AG04450 (cell line): ENCODE measurements around the gene AGMO. TPM values are rescaled to one million over a fixed set of nuclear protein-coding genes. Genes with fewer than 3 reads are reported as not detected.

Experiments
- CTCF ChIA-PET: fragments of 300-600, 350-600 bp; formaldehyde crosslinking; extraction: SDS; loops from one replicate; lab custom pipeline; 2022; ENCODE audit warnings: antibody characterized with exemption, inconsistent platforms; lab: Charles Lee
- POLR2A ChIA-PET: fragments of 350-600 bp; formaldehyde crosslinking; extraction: SDS; loops from one replicate; lab custom pipeline; 2021; ENCODE audit warnings: antibody characterized with exemption, inconsistent platforms; lab: Yijun Ruan, JAX
- DNase-seq: peaks from one replicate; pipeline ENCODE4 v3.0.0-alpha.2; 2011; ENCODE audit warnings: low read depth, low spot score
- H3K27ac ChIP-seq: one replicate; pipeline ENCODE4 v1.5.1; 2012; ENCODE audit warnings: low read depth, low read length, control low read depth
- H3K27me3 ChIP-seq: one replicate; pipeline ENCODE4 v1.6.0; 2012; ENCODE audit warnings: low read length; ENCODE audit not compliant: control insufficient read depth, insufficient read depth
- H3K4me3 ChIP-seq: 2 replicates; pipeline ENCODE4 v1.5.1; 2011; ENCODE audit warnings: mild to moderate bottlenecking, low read depth, low read length, control low read depth
- H3K9me3 ChIP-seq: 2 replicates; pipeline ENCODE4 v1.5.1; 2012; ENCODE audit warnings: low read length; ENCODE audit not compliant: control insufficient read depth, insufficient read depth
- polyA plus RNA-seq: library from polyadenylated mRNA; depleted of rRNA; stranded (reverse); fragments of >200 nt; gene quantifications from 2 replicates; pipeline ENCODE4 v1.2.3, GENCODE V29; 2011
- TF ChIP-seq, protein P1 (sequence below): IDR thresholded peaks from 2 replicates; pipeline ENCODE4 v1.5.1; 2011; ENCODE audit warnings: low read depth, low read length, control low read depth, inconsistent platforms

AGMO gene
- polyA plus RNA-seq, 1 experiment, result 0.10 TPM

DNA sequence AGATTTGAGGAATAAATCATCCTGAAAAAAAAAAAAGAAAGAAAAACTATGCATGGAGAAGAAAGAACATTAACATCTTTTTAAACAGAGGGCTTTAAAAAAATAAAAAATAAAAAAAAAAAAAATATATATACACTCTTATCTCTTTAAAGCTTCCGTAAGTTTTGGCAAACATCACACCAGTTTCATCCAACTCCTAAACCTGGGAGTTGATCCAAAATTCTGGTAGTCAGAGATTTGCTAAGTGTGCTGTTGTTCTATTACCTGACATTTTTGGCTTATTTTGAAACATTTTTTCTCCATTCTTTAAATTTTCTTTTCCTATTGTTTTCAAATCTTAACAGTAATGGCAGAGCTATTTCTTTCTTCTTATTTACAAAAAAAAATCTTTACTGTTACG lies 273.1 kb downstream of the AGMO start:
- DNase-seq, result no peak
- H3K27ac ChIP-seq, result no peak overlapping the region
- CTCF ChIA-PET, result interaction anchor here (0.7 to 1.1 kb wide), 2 partner anchors 273 to 1002 kb away, joined by 3 to 6 read pairs; no protein-coding TSS in a partner anchor
- no peaks in the 10 kb centered on the region for H3K27me3 ChIP-seq
- no peak overlapping the region for H3K4me3 ChIP-seq
- no peaks in the 10 kb centered on the region for H3K9me3 ChIP-seq
- POLR2A ChIA-PET, result no interaction called here
- TF ChIP-seq, protein P1, sequence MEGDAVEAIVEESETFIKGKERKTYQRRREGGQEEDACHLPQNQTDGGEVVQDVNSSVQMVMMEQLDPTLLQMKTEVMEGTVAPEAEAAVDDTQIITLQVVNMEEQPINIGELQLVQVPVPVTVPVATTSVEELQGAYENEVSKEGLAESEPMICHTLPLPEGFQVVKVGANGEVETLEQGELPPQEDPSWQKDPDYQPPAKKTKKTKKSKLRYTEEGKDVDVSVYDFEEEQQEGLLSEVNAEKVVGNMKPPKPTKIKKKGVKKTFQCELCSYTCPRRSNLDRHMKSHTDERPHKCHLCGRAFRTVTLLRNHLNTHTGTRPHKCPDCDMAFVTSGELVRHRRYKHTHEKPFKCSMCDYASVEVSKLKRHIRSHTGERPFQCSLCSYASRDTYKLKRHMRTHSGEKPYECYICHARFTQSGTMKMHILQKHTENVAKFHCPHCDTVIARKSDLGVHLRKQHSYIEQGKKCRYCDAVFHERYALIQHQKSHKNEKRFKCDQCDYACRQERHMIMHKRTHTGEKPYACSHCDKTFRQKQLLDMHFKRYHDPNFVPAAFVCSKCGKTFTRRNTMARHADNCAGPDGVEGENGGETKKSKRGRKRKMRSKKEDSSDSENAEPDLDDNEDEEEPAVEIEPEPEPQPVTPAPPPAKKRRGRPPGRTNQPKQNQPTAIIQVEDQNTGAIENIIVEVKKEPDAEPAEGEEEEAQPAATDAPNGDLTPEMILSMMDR, result no peak

DNA sequence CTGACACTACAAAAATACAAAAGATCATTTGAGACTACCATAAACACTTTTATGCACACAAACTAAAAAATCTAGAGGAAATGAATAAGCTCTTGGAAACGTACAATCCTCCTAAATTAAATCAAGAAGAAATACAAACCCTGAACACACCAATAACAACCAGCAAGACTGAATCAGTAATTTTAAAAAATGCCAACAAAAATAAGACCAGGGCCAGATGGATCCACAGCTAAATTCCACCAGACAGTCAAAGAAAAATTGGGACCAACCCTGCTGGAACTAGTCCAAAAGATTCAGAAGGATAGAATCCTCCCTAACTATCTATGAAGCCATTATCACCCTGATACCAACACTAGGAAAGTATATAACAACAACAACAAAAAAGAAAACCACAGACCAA lies 277.4 kb downstream of the AGMO start:
- no peaks in the 10 kb centered on the region for H3K9me3 ChIP-seq
- ChIA-PET POLR2A (no interaction called here), CTCF (no interaction called here)
- no peaks in the 10 kb centered on the region for H3K27me3 ChIP-seq
- no peak overlapping the region for H3K4me3 ChIP-seq
- DNase-seq, result no peak
- no peak overlapping the region for H3K27ac ChIP-seq
- TF ChIP-seq, protein P1, result no peak

DNA sequence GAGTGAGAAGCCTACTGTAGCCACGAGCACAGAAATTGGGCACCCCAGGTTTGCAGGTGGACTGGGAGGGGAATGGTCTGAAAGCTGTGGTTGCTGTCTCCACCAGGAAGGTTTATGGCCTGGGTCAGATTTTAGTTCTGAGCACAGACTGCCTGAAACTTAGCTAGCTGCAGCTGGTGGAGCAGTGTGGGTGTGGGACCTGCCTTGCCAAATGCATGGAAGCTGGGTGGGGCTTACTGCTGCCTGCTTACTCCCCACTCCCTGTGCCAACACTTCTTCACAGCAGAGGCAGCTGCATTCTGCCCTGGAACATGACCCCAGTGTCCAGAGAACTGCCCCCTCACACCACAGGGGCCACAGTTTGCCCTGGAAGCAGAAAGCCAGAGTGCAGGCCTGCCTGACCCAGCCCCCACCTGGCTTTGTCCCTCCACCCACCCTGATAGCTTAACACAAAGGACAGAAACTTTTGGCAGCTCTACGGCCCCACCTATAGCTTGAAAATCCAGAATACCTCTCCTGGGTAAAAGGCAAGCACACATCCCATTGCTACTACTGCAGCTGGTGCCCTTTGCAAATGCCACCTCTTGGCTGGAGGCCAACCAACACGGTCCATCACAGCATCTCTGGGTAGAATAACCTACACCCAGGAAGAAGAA lies 281.6 kb downstream of the AGMO start:
- H3K27me3 ChIP-seq, result no peaks in the 10 kb centered on the region
- POLR2A ChIA-PET, result no interaction called here
- H3K9me3 ChIP-seq, result 0 out of 2 replicates have a peak, but pooled peaks cover 3% of the 10 kb centered on the region
- no peak overlapping the region for H3K27ac ChIP-seq
- TF ChIP-seq, protein P1, result no peak
- DNase-seq, result no peak
- CTCF ChIA-PET, result no interaction called here
- H3K4me3 ChIP-seq, result no peak overlapping the region

DNA sequence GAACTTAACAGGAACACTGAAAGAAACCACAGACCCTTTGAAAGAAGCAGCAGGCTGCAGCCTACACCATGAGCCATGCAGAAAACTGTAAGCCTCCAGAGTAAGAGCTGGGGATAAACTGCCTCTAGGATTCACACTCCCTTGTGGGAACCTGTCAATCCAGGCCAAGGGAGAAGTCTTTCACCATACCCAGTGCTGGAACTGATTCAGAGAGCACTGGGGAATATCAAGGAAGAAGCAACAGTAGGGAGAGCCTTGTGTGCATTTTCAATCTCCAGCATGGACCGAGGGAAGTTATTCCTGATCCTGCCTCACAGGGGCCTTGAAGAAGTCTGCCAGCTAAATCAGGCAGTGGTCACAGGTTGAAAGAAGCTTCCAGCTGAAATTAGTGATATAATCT lies 282.2 kb downstream of the AGMO start:
- POLR2A ChIA-PET, result no interaction called here
- CTCF ChIA-PET, result no interaction called here

DNA sequence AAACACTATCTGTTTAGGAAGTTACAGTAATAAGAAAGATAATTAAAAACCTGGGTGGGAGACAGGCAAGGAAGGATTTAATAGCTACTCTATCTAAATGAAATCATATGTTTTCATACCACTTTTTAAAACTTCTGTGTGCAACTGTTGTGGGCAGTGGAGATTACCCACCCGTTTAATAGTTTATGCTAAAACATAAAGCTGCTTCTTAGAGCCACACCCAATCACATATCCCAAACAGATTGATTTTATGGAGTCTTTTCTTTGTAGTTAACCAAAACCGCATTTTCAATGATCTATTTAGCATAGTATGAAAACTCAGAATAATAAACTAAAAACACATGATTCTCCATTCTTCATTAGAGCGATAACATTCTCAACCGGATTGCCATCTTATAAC lies 304.1 kb downstream of the AGMO start:
- DNase-seq, result no peak
- no peaks in the 10 kb centered on the region for H3K9me3 ChIP-seq
- POLR2A ChIA-PET, result no interaction called here
- CTCF ChIA-PET, result no interaction called here
- H3K27me3 ChIP-seq, result no peaks in the 10 kb centered on the region
- TF ChIP-seq, protein P1, result no peak
- H3K4me3 ChIP-seq, result no peak overlapping the region
- H3K27ac ChIP-seq, result no peak overlapping the region

More for the DNA sequence above, 282.2 kb downstream of the AGMO start:
- Histone ChIP-seq H3K27ac (no peak overlapping the region), H3K9me3 (0 out of 2 replicates have a peak, but pooled peaks cover 3% of the 10 kb centered on the region), H3K27me3 (no peaks in the 10 kb centered on the region), H3K4me3 (no peak overlapping the region)
- no peak for DNase-seq
- TF ChIP-seq, protein P1, result no peak
